Measurements from ENCODE around the gene KIF22. TPM values are rescaled to one million over a fixed set of nuclear protein-coding genes. Genes with fewer than 3 reads are reported as not detected.
A peak's percentile ranks its signal among the peaks of the same experiment; 100 is the strongest.
"Not testable (repeated sequence)": the region's sequence is repeated elsewhere in the genome, so short reads cannot be mapped to it uniquely, and the experiment has no call there.

The KIF22 gene
- total and polyA plus RNA-seq, 7 experiments from 2014 or later, result 36.9 to 141 (median 81.3) TPM

- H3K27me3 Mint-ChIP-seq, result no peaks in the 10 kb centered on the region
- H3K4me1 Mint-ChIP-seq, result peaks cover 23 to 61% (median 38%) of the 10 kb centered on the region in 7 donors
- Histone ChIP-seq H3K4me1 (ENCODE audit: control insufficient read depth in 2 of 2, insufficient read depth in 2 of 2, low read length in 2 of 2) (peaks cover 18 to 39% of the 10 kb centered on the region in 2 donors), H3K4me3 (ENCODE audit: low read length) (no peak overlapping the region), H3K27ac (ENCODE audit: low read depth, low read length) (no peak overlapping the region), H3K36me3 (ENCODE audit: control insufficient read depth in 2 of 3, insufficient read depth in 3 of 3, low read length in 3 of 3) (peaks cover 13 to 55% (median 16%) of the 10 kb centered on the region in 3 experiments), H3K9me3 (ENCODE audit: control insufficient read depth in 2 of 3, low read length in 3 of 3) (no peaks in the 10 kb centered on the region), H3K27me3 (ENCODE audit: control insufficient read depth in 2 of 2, insufficient read depth in 2 of 2, low read length in 2 of 2) (no peaks in the 10 kb centered on the region)
- ChIA-PET POLR2A (no interaction called here), CTCF (no interaction called here)
- DNase-seq (no peak), ATAC-seq (no peak)
- peak overlapping the region in 4 of 10 donors; percentile 9 to 53 (median 36) for H3K4me3 Mint-ChIP-seq
- intact Hi-C loops (cut with micrococcal nuclease), result no loop called here
- H3K9me3 Mint-ChIP-seq, result peaks cover 0 to 1% (median 0%) of the 10 kb centered on the region in 11 donors
- H3K36me3 Mint-ChIP-seq, result peaks cover 3 to 31% (median 23%) of the 10 kb centered on the region in 5 donors
- H3K27ac Mint-ChIP-seq, result peak overlapping the region in 8 of 9 donors; percentile 32 to 99 (median 62)
These were observed 40.2 kb downstream of the KIF22 start for GRCh38 chr16:29830774-29831173.

GRCh38 chr16:29831490-29831889 lies 40.9 kb downstream of the KIF22 start:
- Histone ChIP-seq H3K27ac (ENCODE audit: low read depth, low read length) (no peak overlapping the region), H3K9me3 (ENCODE audit: control insufficient read depth in 2 of 3, low read length in 3 of 3) (no peaks in the 10 kb centered on the region), H3K27me3 (ENCODE audit: control insufficient read depth in 2 of 2, insufficient read depth in 2 of 2, low read length in 2 of 2) (no peaks in the 10 kb centered on the region), H3K4me1 (ENCODE audit: control insufficient read depth in 2 of 2, insufficient read depth in 2 of 2, low read length in 2 of 2) (peaks cover 12 to 32% of the 10 kb centered on the region in 2 donors), H3K4me3 (ENCODE audit: low read length) (no peak overlapping the region), H3K36me3 (ENCODE audit: control insufficient read depth in 2 of 3, insufficient read depth in 3 of 3, low read length in 3 of 3) (peaks cover 15 to 61% (median 16%) of the 10 kb centered on the region in 3 experiments)
- H3K4me1 Mint-ChIP-seq, result peaks cover 21 to 54% (median 34%) of the 10 kb centered on the region in 7 donors
- peak overlapping the region in 2 of 10 donors; percentile 15 to 41 for H3K4me3 Mint-ChIP-seq
- peaks cover 0 to 1% (median 0%) of the 10 kb centered on the region in 11 donors for H3K9me3 Mint-ChIP-seq
- ChIA-PET POLR2A (interaction anchor here (1.1 kb wide), 1 partner anchor 11 kb away, joined by 3 read pairs; the partner anchor contains the start of gene MVP), CTCF (no interaction called here)
- ATAC-seq, result no peak
- DNase-seq, result no peak
- H3K36me3 Mint-ChIP-seq, result peaks cover 3 to 32% (median 24%) of the 10 kb centered on the region in 5 donors
- intact Hi-C loops (cut with micrococcal nuclease), result no loop called here
- H3K27me3 Mint-ChIP-seq, result no peaks in the 10 kb centered on the region
- peak overlapping the region in 6 of 9 donors; percentile 56 to 87 (median 68) for H3K27ac Mint-ChIP-seq

- Mint-ChIP-seq H3K4me1 (peaks cover 12 to 37% (median 23%) of the 10 kb centered on the region in 7 donors), H3K36me3 (peaks cover 3 to 41% (median 24%) of the 10 kb centered on the region in 5 donors), H3K27ac (peak overlapping the region in 3 of 9 donors; percentile 14 to 31 (median 28))
- H3K4me3 Mint-ChIP-seq; H3K9me3 ChIP-seq (ENCODE audit: control insufficient read depth in 2 of 3, low read length in 3 of 3); DNase-seq; H3K4me3 ChIP-seq (ENCODE audit: low read length); intact Hi-C loops (cut with micrococcal nuclease); H3K9me3 Mint-ChIP-seq; H3K27me3 ChIP-seq (ENCODE audit: control insufficient read depth in 2 of 2, insufficient read depth in 2 of 2, low read length in 2 of 2); H3K27ac ChIP-seq (ENCODE audit: low read depth, low read length); H3K27me3 Mint-ChIP-seq; ATAC-seq: not testable (repeated sequence)
- Histone ChIP-seq H3K4me1 (ENCODE audit: control insufficient read depth in 2 of 2, insufficient read depth in 2 of 2, low read length in 2 of 2) (peaks cover 0 to 21% of the 10 kb centered on the region in 2 donors), H3K36me3 (ENCODE audit: control insufficient read depth in 2 of 3, insufficient read depth in 3 of 3, low read length in 3 of 3) (peaks cover 20 to 78% (median 21%) of the 10 kb centered on the region in 3 experiments)
- CTCF ChIA-PET, result interaction anchor here (1.0 to 1.5 kb wide), 2 partner anchors 15 to 16 kb away, joined by 3 to 6 read pairs; no protein-coding TSS in a partner anchor
- POLR2A ChIA-PET, result interaction anchor here (0.5 to 1.6 kb wide), 5 partner anchors 17 to 132 kb away, joined by 3 to 4 read pairs (median 4); partner anchors contain the start of genes CDIPT and PAGR1
These were observed 42.7 kb downstream of the KIF22 start for GRCh38 chr16:29833219-29833618.

GRCh38 chr16:29834079-29834478 lies 43.5 kb downstream of the KIF22 start:
- Histone ChIP-seq H3K27ac (ENCODE audit: low read depth, low read length) (no peak overlapping the region), H3K9me3 (ENCODE audit: control insufficient read depth in 2 of 3, low read length in 3 of 3) (no peaks in the 10 kb centered on the region), H3K4me1 (ENCODE audit: control insufficient read depth in 2 of 2, insufficient read depth in 2 of 2, low read length in 2 of 2) (peaks cover 0 to 12% of the 10 kb centered on the region in 2 donors), H3K4me3 (ENCODE audit: low read length) (no peak overlapping the region), H3K27me3 (ENCODE audit: control insufficient read depth in 2 of 2, insufficient read depth in 2 of 2, low read length in 2 of 2) (no peaks in the 10 kb centered on the region), H3K36me3 (ENCODE audit: control insufficient read depth in 2 of 3, insufficient read depth in 3 of 3, low read length in 3 of 3) (peaks cover 20 to 87% (median 21%) of the 10 kb centered on the region in 3 experiments)
- Mint-ChIP-seq H3K27ac (peak overlapping the region in 1 of 9 donors; percentile 28), H3K4me3 (no peak overlapping the region), H3K27me3 (no peaks in the 10 kb centered on the region), H3K4me1 (peaks cover 9 to 30% (median 17%) of the 10 kb centered on the region in 7 donors), H3K9me3 (no peaks in the 10 kb centered on the region), H3K36me3 (peaks cover 3 to 41% (median 24%) of the 10 kb centered on the region in 5 donors)
- intact Hi-C loops (cut with micrococcal nuclease), result no loop called here
- no peak for DNase-seq
- POLR2A ChIA-PET, result interaction anchor here (0.8 to 2.5 kb wide), 4 partner anchors 8 to 34 kb away, joined by 4 to 13 read pairs (median 6); partner anchors contain the start of gene PAGR1
- ATAC-seq, result no peak
- CTCF ChIA-PET, result interaction anchor here (0.5 to 5.4 kb wide), 4 partner anchors 14 to 1607 kb away, joined by 3 to 22 read pairs (median 4); no protein-coding TSS in a partner anchor

- H3K27me3 ChIP-seq (ENCODE audit: control insufficient read depth in 2 of 2, insufficient read depth in 2 of 2, low read length in 2 of 2), result no peaks in the 10 kb centered on the region
- H3K9me3 ChIP-seq (ENCODE audit: control insufficient read depth in 2 of 3, low read length in 3 of 3), result no peaks in the 10 kb centered on the region
- H3K9me3 Mint-ChIP-seq, result no peaks in the 10 kb centered on the region
- ATAC-seq (no peak), DNase-seq (no peak)
- CTCF ChIA-PET, result interaction anchor here (5.4 kb wide), 1 partner anchor 12 kb away, joined by 22 read pairs; no protein-coding TSS in a partner anchor
- peaks cover 17 to 94% (median 21%) of the 10 kb centered on the region in 3 experiments for H3K36me3 ChIP-seq (ENCODE audit: control insufficient read depth in 2 of 3, insufficient read depth in 3 of 3, low read length in 3 of 3)
- no peak overlapping the region for H3K4me3 Mint-ChIP-seq
- H3K4me3 ChIP-seq (ENCODE audit: low read length), result no peak overlapping the region
- peaks cover 3 to 44% (median 23%) of the 10 kb centered on the region in 5 donors for H3K36me3 Mint-ChIP-seq
- H3K27ac Mint-ChIP-seq, result peak overlapping the region in 2 of 9 donors; percentile 42 to 60
- intact Hi-C loops (cut with micrococcal nuclease), result no loop called here
- peaks cover under 1 to 14% (median 5%) of the 10 kb centered on the region in 7 donors for H3K4me1 Mint-ChIP-seq
- no peaks in the 10 kb centered on the region for H3K27me3 Mint-ChIP-seq
- no peak overlapping the region for H3K27ac ChIP-seq (ENCODE audit: low read depth, low read length)
- POLR2A ChIA-PET, result interaction anchor here (0.6 to 2.5 kb wide), 2 partner anchors 10 to 164 kb away, joined by 6 to 13 read pairs; no protein-coding TSS in a partner anchor
- no peaks in the 10 kb centered on the region for H3K4me1 ChIP-seq (ENCODE audit: control insufficient read depth in 2 of 2, insufficient read depth in 2 of 2, low read length in 2 of 2)
These were observed 45.4 kb downstream of the KIF22 start for GRCh38 chr16:29835926-29836325.

- Histone ChIP-seq H3K27me3 (ENCODE audit: control insufficient read depth in 2 of 2, insufficient read depth in 2 of 2, low read length in 2 of 2) (no peaks in the 10 kb centered on the region), H3K9me3 (ENCODE audit: control insufficient read depth in 2 of 3, low read length in 3 of 3) (no peaks in the 10 kb centered on the region), H3K36me3 (ENCODE audit: control insufficient read depth in 2 of 3, insufficient read depth in 3 of 3, low read length in 3 of 3) (peaks cover 20 to 94% (median 21%) of the 10 kb centered on the region in 3 experiments), H3K4me3 (ENCODE audit: low read length) (no peak overlapping the region), H3K27ac (ENCODE audit: low read depth, low read length) (no peak overlapping the region), H3K4me1 (ENCODE audit: control insufficient read depth in 2 of 2, insufficient read depth in 2 of 2, low read length in 2 of 2) (no peaks in the 10 kb centered on the region)
- Mint-ChIP-seq H3K27me3 (no peaks in the 10 kb centered on the region), H3K27ac (peak overlapping the region in 1 of 9 donors; percentile 28), H3K4me3 (no peak overlapping the region), H3K4me1 (peaks cover 0 to 9% (median 5%) of the 10 kb centered on the region in 7 donors), H3K36me3 (peaks cover 3 to 39% (median 23%) of the 10 kb centered on the region in 5 donors), H3K9me3 (no peaks in the 10 kb centered on the region)
- DNase-seq (no peak), ATAC-seq (no peak)
- ChIA-PET POLR2A (interaction anchor here (2.5 kb wide), 1 partner anchor 10 kb away, joined by 13 read pairs; no protein-coding TSS in a partner anchor), CTCF (interaction anchor here (5.4 kb wide), 1 partner anchor 11 kb away, joined by 22 read pairs; no protein-coding TSS in a partner anchor)
- intact Hi-C loops (cut with micrococcal nuclease), result no loop called here
These were observed 46.1 kb downstream of the KIF22 start for GRCh38 chr16:29836623-29837022.
